HepG2 (cell line): Measurements from ENCODE around the gene NOL12. TPM values are rescaled to one million over a fixed set of nuclear protein-coding genes. Genes with fewer than 3 reads are reported as not detected.

Experiments
- ATF6 ChIP-seq: sonication (generic); formaldehyde crosslinking; conservative IDR thresholded peaks from 2 replicates; pipeline ENCODE4 v1.4.0; 2020; ENCODE audit warnings: missing genetic modification reagents
- CHD2 ChIP-seq: IDR thresholded peaks from 2 replicates; pipeline ENCODE4 v1.6.1; 2011; ENCODE audit warnings: low read depth, low read length, improper control_type of control experiment
- EP300 ChIP-seq, 3 experiments: sonication (generic) in 1 of 3; formaldehyde crosslinking in 1 of 3; IDR thresholded peaks; 2 replicates each; pipeline versions ENCODE4 v1.5.1 to v1.6.1; 2011 to 2020; ENCODE audit warnings: low read depth in 2 of 3, low read length in 2 of 3, borderline replicate concordance in 1 of 3, improper control_type of control experiment in 1 of 3, mild to moderate bottlenecking in 1 of 3, missing genetic modification reagents in 1 of 3, moderate library complexity in 1 of 3
- FOXO1 ChIP-seq: sonication (generic); formaldehyde crosslinking; IDR thresholded peaks from 2 replicates; pipeline ENCODE4 v1.4.0; 2020; ENCODE audit warnings: missing genetic modification reagents
- FUBP1 ChIP-seq: sonication (generic); formaldehyde crosslinking; IDR thresholded peaks from 2 replicates; pipeline ENCODE4 v1.5.1; 2020; ENCODE audit warnings: missing genetic modification reagents, mild to moderate bottlenecking, borderline replicate concordance
- IRF2 ChIP-seq: IDR thresholded peaks from 2 replicates; pipeline ENCODE4 v1.6.1; 2018; ENCODE audit warnings: missing genetic modification reagents, missing compliant biosample characterization
- ISL2 ChIP-seq: sonication (generic); formaldehyde crosslinking; IDR thresholded peaks from 2 replicates; pipeline ENCODE4 v1.5.0; 2020; ENCODE audit warnings: missing genetic modification reagents
- REPIN1 ChIP-seq: sonication (generic); formaldehyde crosslinking; IDR thresholded peaks from 2 replicates; pipeline ENCODE4 v1.8.0; 2022; ENCODE audit warnings: missing genetic modification reagents, low read depth, mild to moderate bottlenecking, borderline replicate concordance
- RFXANK ChIP-seq: IDR thresholded peaks from 2 replicates; pipeline ENCODE4 v1.6.1; 2016
- SMYD3 ChIP-seq: sonication (generic); formaldehyde crosslinking; IDR thresholded peaks from 2 replicates; pipeline ENCODE4 v1.8.1; 2023; ENCODE audit warnings: mild to moderate bottlenecking, missing genetic modification reagents
- SRSF1 ChIP-seq: fragments of 200-400 bp; formaldehyde crosslinking; optimal IDR thresholded peaks from 2 replicates; pipeline ENCODE3; 2017; ENCODE audit warnings: mild to moderate bottlenecking, low read depth, low read length, moderate library complexity
- TOE1 ChIP-seq: sonication (generic); formaldehyde crosslinking; IDR thresholded peaks from 2 replicates; pipeline ENCODE4 v1.4.0; 2020; ENCODE audit warnings: mild to moderate bottlenecking, missing genetic modification reagents
- TSC22D2 ChIP-seq: sonication (generic); formaldehyde crosslinking; IDR thresholded peaks from 2 replicates; pipeline ENCODE4 v1.5.1; 2020; ENCODE audit warnings: missing genetic modification reagents, mild to moderate bottlenecking, borderline replicate concordance
- ZBTB25 ChIP-seq: IDR thresholded peaks from 2 replicates; pipeline ENCODE4 v1.6.1; 2018; ENCODE audit warnings: missing genetic modification reagents
- ZNF274 ChIP-seq: sonication (generic); formaldehyde crosslinking; IDR thresholded peaks from 2 replicates; pipeline ENCODE4 v1.5.1; 2020; ENCODE audit warnings: mild to moderate bottlenecking, missing genetic modification reagents
- ZNF317 ChIP-seq: sonication (generic); formaldehyde crosslinking; IDR thresholded peaks from 2 replicates; pipeline ENCODE4 v1.5.0; 2020; ENCODE audit warnings: mild to moderate bottlenecking, missing genetic modification reagents
- ZNF580 ChIP-seq: IDR thresholded peaks from 2 replicates; pipeline ENCODE4 v1.6.1; 2016; ENCODE audit warnings: low read depth, borderline replicate concordance
- ZNF629 ChIP-seq: sonication (generic); formaldehyde crosslinking; conservative IDR thresholded peaks from 2 replicates; pipeline ENCODE4 v1.5.0; 2020; ENCODE audit warnings: missing genetic modification reagents
- ZSCAN29 ChIP-seq: sonication (generic); formaldehyde crosslinking; conservative IDR thresholded peaks from 2 replicates; pipeline ENCODE4 v1.4.0; 2020; ENCODE audit warnings: mild to moderate bottlenecking, missing genetic modification reagents
- polyA plus RNA-seq, 8 experiments: library from polyadenylated mRNA; depleted of rRNA in 3 of 8; stranded (reverse) in 7 of 8; unstranded in 1 of 8; fragments of >200 nt; fragmentation: Illumina TruSeq in 4 of 8; extraction: Trizol in 4 of 8; gene quantifications; 2 replicates each; pipeline versions ENCODE4 v1.2.1 to v1.2.3, GENCODE V29; 2011 to 2016; ENCODE audit warnings: low read depth in 4 of 8, missing spikeins in 1 of 8, mixed read lengths in 1 of 8; ENCODE audit not compliant: insufficient read depth in 1 of 8
- total RNA-seq, 5 experiments: library from RNA; depleted of rRNA; stranded (reverse); fragments of >200 nt; fragmentation: Illumina TruSeq; extraction: Trizol; gene quantifications; 2 replicates each; pipeline ENCODE4 v1.2.3, GENCODE V29; 2016; ENCODE audit warnings: low read depth in 1 of 5
- TF ChIP-seq, protein P1 (sequence below): sonication (generic); formaldehyde crosslinking; conservative IDR thresholded peaks from 2 replicates; pipeline ENCODE4 v1.8.0; 2022; ENCODE audit warnings: mild to moderate bottlenecking, moderate library complexity, missing genetic modification reagents

NOL12 gene
- total and polyA plus RNA-seq, 2 of the 13 experiments (the other 11 are each of a cell fraction or from before 2014, with no cell fraction given): 14.3 to 31.4 TPM

DNA sequence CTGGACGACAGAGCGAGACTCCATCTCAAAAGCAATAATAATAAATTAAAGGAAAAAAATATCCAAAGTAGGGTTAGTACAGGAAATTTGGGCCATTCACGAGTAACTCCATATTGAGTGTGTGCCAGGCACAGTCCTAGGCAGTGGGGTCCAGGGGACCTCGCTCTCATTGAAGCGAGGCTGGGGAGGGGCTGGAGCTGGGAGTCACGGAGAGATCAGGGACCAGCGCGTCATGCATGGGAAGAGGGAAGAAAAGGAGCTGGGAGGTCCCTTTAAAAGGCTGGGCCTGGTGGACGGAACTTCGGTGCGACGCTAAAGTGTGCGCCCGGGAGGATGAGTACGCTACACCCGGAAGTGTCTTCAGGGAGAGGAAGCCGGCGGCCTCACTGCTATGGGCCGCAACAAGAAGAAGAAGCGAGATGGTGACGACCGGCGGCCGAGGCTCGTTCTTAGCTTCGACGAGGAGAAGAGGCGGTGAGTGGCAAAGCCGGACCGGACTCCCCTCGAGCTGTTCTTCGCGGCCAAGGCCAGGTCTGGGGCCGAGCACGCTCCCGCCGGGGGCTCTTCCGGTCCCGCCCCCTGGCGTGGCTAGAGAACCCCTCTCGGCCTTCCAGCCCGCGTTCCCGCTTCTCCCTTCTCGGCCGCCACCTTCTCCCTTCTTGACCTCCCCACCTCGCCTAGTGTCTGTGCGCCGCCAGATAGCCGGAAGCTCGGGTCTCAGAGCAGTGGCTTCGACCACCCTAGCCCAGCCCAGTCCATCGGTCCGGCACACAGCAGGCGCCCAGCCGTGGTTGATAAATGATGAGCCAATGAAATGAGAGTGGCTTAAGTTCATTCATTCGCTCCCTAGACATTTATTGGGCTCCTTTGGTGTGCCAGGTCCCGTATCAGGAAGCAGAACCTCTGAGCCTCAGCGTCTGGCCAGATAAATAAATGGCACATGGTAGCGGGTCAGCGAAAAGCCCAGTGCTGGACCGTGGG is at the start of gene NOL12 (continued):
- TF ChIP-seq ATF6 (CRISPR knock-in tag): no peak; the same call in 1 of the 2 replicates
- TF ChIP-seq CHD2: no peak
- TF ChIP-seq, protein P1, sequence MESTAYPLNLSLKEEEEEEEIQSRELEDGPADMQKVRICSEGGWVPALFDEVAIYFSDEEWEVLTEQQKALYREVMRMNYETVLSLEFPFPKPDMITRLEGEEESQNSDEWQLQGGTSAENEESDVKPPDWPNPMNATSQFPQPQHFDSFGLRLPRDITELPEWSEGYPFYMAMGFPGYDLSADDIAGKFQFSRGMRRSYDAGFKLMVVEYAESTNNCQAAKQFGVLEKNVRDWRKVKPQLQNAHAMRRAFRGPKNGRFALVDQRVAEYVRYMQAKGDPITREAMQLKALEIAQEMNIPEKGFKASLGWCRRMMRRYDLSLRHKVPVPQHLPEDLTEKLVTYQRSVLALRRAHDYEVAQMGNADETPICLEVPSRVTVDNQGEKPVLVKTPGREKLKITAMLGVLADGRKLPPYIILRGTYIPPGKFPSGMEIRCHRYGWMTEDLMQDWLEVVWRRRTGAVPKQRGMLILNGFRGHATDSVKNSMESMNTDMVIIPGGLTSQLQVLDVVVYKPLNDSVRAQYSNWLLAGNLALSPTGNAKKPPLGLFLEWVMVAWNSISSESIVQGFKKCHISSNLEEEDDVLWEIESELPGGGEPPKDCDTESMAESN: peak; percentile 72; the same call in 1 of the 2 replicates
- TF ChIP-seq TOE1 (CRISPR knock-in tag): 0 out of 2 replicates have a peak, but pooled peaks have one; percentile 64
- TF ChIP-seq TSC22D2: peak; percentile 20; the same call in 1 of the 2 replicates
- TF ChIP-seq REPIN1 (CRISPR knock-in tag): peak; percentile 69
- peak; percentile 42; the same call in 1 of the 2 replicates for TF ChIP-seq RFXANK (CRISPR knock-in tag)
- TF ChIP-seq ZBTB25: no peak; the same call in 1 of the 2 replicates
- TF ChIP-seq SRSF1: peak; percentile 35
- 0 out of 2 replicates have a peak, but pooled peaks have one; percentile 50 for TF ChIP-seq ZNF580 (CRISPR knock-in tag)
- TF ChIP-seq FUBP1: peak; percentile 40; the same call in 1 of the 2 replicates
- TF ChIP-seq SMYD3 (CRISPR knock-in tag): peak; percentile 50; the same call in 1 of the 2 replicates
- TF ChIP-seq EP300 (IDR thresholded peaks at IDR 0.05; ENCODE audit: low read depth in 2 of 2, low read length in 2 of 2): 0 out of 4 replicates have a peak, but pooled peaks of 1 of the 2 experiments have one; percentile 24
- no peak for TF ChIP-seq EP300 (CRISPR knock-in tag; IDR thresholded peaks at IDR 0.05; ENCODE audit: borderline replicate concordance)
- peak; percentile 88; the same call in 1 of the 2 replicates for TF ChIP-seq IRF2 (CRISPR knock-in tag)
- peak; percentile 48; the same call in 1 of the 2 replicates for TF ChIP-seq FOXO1 (CRISPR knock-in tag)
- TF ChIP-seq ZNF317 (CRISPR knock-in tag): peak; percentile 69
- peak; percentile 61; the same call in 1 of the 2 replicates for TF ChIP-seq ZNF274
- 0 out of 2 replicates have a peak, but pooled peaks have one; percentile 3 for TF ChIP-seq ZNF629
- TF ChIP-seq ISL2: peak; percentile 57; the same call in 1 of the 2 replicates
- TF ChIP-seq ZSCAN29 (CRISPR knock-in tag): 0 out of 2 replicates have a peak, but pooled peaks have one; percentile 52
